Activated naive CD4-positive, alpha-beta T cell treated with anti-CD3 and anti-CD28 coated beads, Interleukin-2, amount 10 ng/mL, durations not matched to agents 7 days and 5 days (primary cell): ENCODE measurements around the gene IPPK.

Experiments used
- CTCF ChIA-PET: fragments of 350-600 bp; sonication (Branson Sonifier 250); formaldehyde crosslinking; loops from one replicate; lab custom pipeline; 2021; ENCODE audit warnings: antibody characterized with exemption; lab: Charles Lee
- DNase-seq: peaks from one replicate; pipeline ENCODE4 v3.0.0-alpha.2; 2020
- H3K27ac Mint-ChIP-seq: one replicate; pipeline ENCODE4 v1.8.0; 2021; ENCODE audit warnings: mild to moderate bottlenecking, moderate library complexity, mixed read lengths
- H3K27me3 Mint-ChIP-seq: one replicate; pipeline ENCODE4 v1.8.0; 2021; ENCODE audit warnings: mild to moderate bottlenecking, mixed read lengths
- H3K36me3 Mint-ChIP-seq: one replicate; pipeline ENCODE4 v1.8.0; 2021; ENCODE audit warnings: mixed read lengths
- H3K4me1 Mint-ChIP-seq: one replicate; pipeline ENCODE4 v1.8.0; 2021; ENCODE audit warnings: mixed read lengths
- H3K4me3 Mint-ChIP-seq: one replicate; pipeline ENCODE4 v1.8.0; 2021; ENCODE audit warnings: mild to moderate bottlenecking, moderate library complexity, mixed read lengths
- H3K9me3 Mint-ChIP-seq: one replicate; pipeline ENCODE4 v1.8.0; 2021; ENCODE audit warnings: mixed read lengths

The IPPK gene

GRCh38 chr9:92669890-92670708, at the start of gene IPPK:
IPPK (minus strand) TSS chr9:92670131; CDS start chr9:92669988, 143 bp downstream.
- H3K36me3 Mint-ChIP-seq = peaks cover 20% of the 10 kb centered on the region
- CTCF ChIA-PET = interaction anchor here (2.0 kb wide), 1 partner anchor 43 kb away, joined by 6 read pairs; no protein-coding TSS in a partner anchor
- no peaks in the 10 kb centered on the region for H3K27me3 Mint-ChIP-seq
- peak within 1 kb of the TSS; percentile 95 for H3K27ac Mint-ChIP-seq
- no peaks in the 10 kb centered on the region for H3K9me3 Mint-ChIP-seq
- H3K4me1 Mint-ChIP-seq = peaks cover 47% of the 10 kb centered on the region
- peak; percentile 98 for DNase-seq
- H3K4me3 Mint-ChIP-seq = peak within 1 kb of the TSS; percentile 94

GRCh38 chr9:92719028-92719647, 49.2 kb upstream of the IPPK start:
- CTCF ChIA-PET = interaction anchor here (2.0 to 7.9 kb wide), 2 partner anchors 13 to 72 kb away, joined by 7 to 108 read pairs; no protein-coding TSS in a partner anchor

GRCh38 chr9:92718086-92719001, 48.4 kb upstream of the IPPK start:
- Mint-ChIP-seq H3K27ac (no peak overlapping the region), H3K9me3 (no peaks in the 10 kb centered on the region), H3K27me3 (no peaks in the 10 kb centered on the region), H3K4me1 (peaks cover 5% of the 10 kb centered on the region), H3K4me3 (no peak overlapping the region), H3K36me3 (peaks cover 47% of the 10 kb centered on the region)
- DNase-seq = no peak
- CTCF ChIA-PET = interaction anchor here (1.4 to 7.9 kb wide), 3 partner anchors 14 to 72 kb away, joined by 6 to 108 read pairs (median 7); no protein-coding TSS in a partner anchor

More at GRCh38 chr9:92719028-92719647, 49.2 kb upstream of the IPPK start:
- Mint-ChIP-seq H3K36me3 (peaks cover 43% of the 10 kb centered on the region), H3K4me3 (no peak overlapping the region), H3K9me3 (no peaks in the 10 kb centered on the region), H3K4me1 (no peaks in the 10 kb centered on the region), H3K27me3 (no peaks in the 10 kb centered on the region), H3K27ac (no peak overlapping the region)
- DNase-seq = no peak

GRCh38 chr9:92717201-92718085, 47.5 kb upstream of the IPPK start:
- CTCF ChIA-PET = interaction anchor here (1.3 to 7.9 kb wide), 6 partner anchors 10 to 73 kb away, joined by 3 to 108 read pairs (median 6); no protein-coding TSS in a partner anchor
- H3K27ac Mint-ChIP-seq = peak overlapping the region; percentile 62
- no peaks in the 10 kb centered on the region for H3K27me3 Mint-ChIP-seq
- H3K36me3 Mint-ChIP-seq = peaks cover 52% of the 10 kb centered on the region
- peaks cover 12% of the 10 kb centered on the region for H3K4me1 Mint-ChIP-seq
- H3K9me3 Mint-ChIP-seq = no peaks in the 10 kb centered on the region
- no peak for DNase-seq
- H3K4me3 Mint-ChIP-seq = no peak overlapping the region

GRCh38 chr9:92716557-92716956, 46.6 kb upstream of the IPPK start:
- no peak overlapping the region for H3K4me3 Mint-ChIP-seq
- peak; percentile 89 for DNase-seq
- H3K36me3 Mint-ChIP-seq = peaks cover 57% of the 10 kb centered on the region
- H3K27ac Mint-ChIP-seq = no peak overlapping the region
- CTCF ChIA-PET = interaction anchor here (1.2 to 7.9 kb wide), 6 partner anchors 9 to 74 kb away, joined by 3 to 108 read pairs (median 5); partner anchors contain the start of gene BICD2
- no peaks in the 10 kb centered on the region for H3K9me3 Mint-ChIP-seq
- no peaks in the 10 kb centered on the region for H3K27me3 Mint-ChIP-seq
- peaks cover 21% of the 10 kb centered on the region for H3K4me1 Mint-ChIP-seq

GRCh38 chr9:92715488-92716231, 45.7 kb upstream of the IPPK start:
- H3K27ac Mint-ChIP-seq = no peak overlapping the region
- peaks cover 30% of the 10 kb centered on the region for H3K4me1 Mint-ChIP-seq
- CTCF ChIA-PET = interaction anchor here (1.2 to 7.9 kb wide), 5 partner anchors 8 to 75 kb away, joined by 3 to 108 read pairs (median 6); partner anchors contain the start of gene BICD2
- no peak overlapping the region for H3K4me3 Mint-ChIP-seq
- no peak for DNase-seq
- no peaks in the 10 kb centered on the region for H3K9me3 Mint-ChIP-seq
- H3K36me3 Mint-ChIP-seq = peaks cover 57% of the 10 kb centered on the region
- no peaks in the 10 kb centered on the region for H3K27me3 Mint-ChIP-seq

GRCh38 chr9:92714787-92715487, 45.0 kb upstream of the IPPK start:
- peak overlapping the region; percentile 5 for H3K27ac Mint-ChIP-seq
- H3K4me1 Mint-ChIP-seq = peaks cover 32% of the 10 kb centered on the region
- no peak for DNase-seq
- H3K9me3 Mint-ChIP-seq = no peaks in the 10 kb centered on the region
- H3K4me3 Mint-ChIP-seq = no peak overlapping the region
- CTCF ChIA-PET = interaction anchor here (0.7 to 7.9 kb wide), 4 partner anchors 16 to 401 kb away, joined by 3 to 108 read pairs (median 4); partner anchors contain the start of gene BICD2
- no peaks in the 10 kb centered on the region for H3K27me3 Mint-ChIP-seq
- H3K36me3 Mint-ChIP-seq = peaks cover 54% of the 10 kb centered on the region

GRCh38 chr9:92714016-92714415, 44.1 kb upstream of the IPPK start:
- no peaks in the 10 kb centered on the region for H3K27me3 Mint-ChIP-seq
- peak overlapping the region; percentile 95 for H3K27ac Mint-ChIP-seq
- CTCF ChIA-PET = interaction anchor here (1.1 to 7.9 kb wide), 2 partner anchors 17 to 77 kb away, joined by 3 to 108 read pairs; no protein-coding TSS in a partner anchor
- no peaks in the 10 kb centered on the region for H3K9me3 Mint-ChIP-seq
- peaks cover 50% of the 10 kb centered on the region for H3K36me3 Mint-ChIP-seq
- DNase-seq = no peak
- peaks cover 34% of the 10 kb centered on the region for H3K4me1 Mint-ChIP-seq
- H3K4me3 Mint-ChIP-seq = no peak overlapping the region

- H3K4me3 Mint-ChIP-seq = no peak overlapping the region
- DNase-seq = no peak
- H3K9me3 Mint-ChIP-seq = no peaks in the 10 kb centered on the region
- H3K27ac Mint-ChIP-seq = peak overlapping the region; percentile 95
- H3K36me3 Mint-ChIP-seq = peaks cover 48% of the 10 kb centered on the region
- H3K4me1 Mint-ChIP-seq = peaks cover 34% of the 10 kb centered on the region
- CTCF ChIA-PET = interaction anchor here (1.3 to 7.9 kb wide), 3 partner anchors 43 to 77 kb away, joined by 6 to 108 read pairs (median 6); partner anchors contain the start of genes BICD2 and IPPK
- H3K27me3 Mint-ChIP-seq = no peaks in the 10 kb centered on the region
Observed at GRCh38 chr9:92713528-92713927, 43.6 kb upstream of the IPPK start.

- peaks cover 34% of the 10 kb centered on the region for H3K4me1 Mint-ChIP-seq
- DNase-seq = no peak
- no peaks in the 10 kb centered on the region for H3K27me3 Mint-ChIP-seq
- CTCF ChIA-PET = interaction anchor here (1.3 to 7.9 kb wide), 3 partner anchors 42 to 78 kb away, joined by 6 to 108 read pairs (median 6); partner anchors contain the start of genes BICD2 and IPPK
- H3K27ac Mint-ChIP-seq = peak overlapping the region; percentile 95
- peaks cover 47% of the 10 kb centered on the region for H3K36me3 Mint-ChIP-seq
- no peaks in the 10 kb centered on the region for H3K9me3 Mint-ChIP-seq
- no peak overlapping the region for H3K4me3 Mint-ChIP-seq
Observed at GRCh38 chr9:92712767-92713166, 42.8 kb upstream of the IPPK start.

- Mint-ChIP-seq H3K36me3 (peaks cover 44% of the 10 kb centered on the region), H3K4me1 (peaks cover 40% of the 10 kb centered on the region), H3K9me3 (no peaks in the 10 kb centered on the region), H3K27ac (peak overlapping the region; percentile 95), H3K4me3 (peak overlapping the region; percentile 59), H3K27me3 (no peaks in the 10 kb centered on the region)
- no peak for DNase-seq
- CTCF ChIA-PET = interaction anchor here (1.9 to 7.9 kb wide), 2 partner anchors 41 to 79 kb away, joined by 6 to 108 read pairs; partner anchors contain the start of gene IPPK
Observed at GRCh38 chr9:92711844-92712243, 41.9 kb upstream of the IPPK start.
